B cell (primary cell): Measurements from ENCODE around the gene ARFIP2. TPM values are rescaled to one million over a fixed set of nuclear protein-coding genes. Genes with fewer than 3 reads are reported as not detected.
A peak's percentile ranks its signal among the peaks of the same experiment; 100 is the strongest.

ENCODE experiments used
- ATAC-seq: fragments of 200-7000 bp; cut with Tn5 transposase; one replicate; pipeline ENCODE4 v1.10.0; 2021; ENCODE audit warnings: low read depth, mild to moderate bottlenecking, moderate number of reproducible peaks, moderate library complexity
- CTCF ChIA-PET: fragments of 350-600 bp; sonication (Branson Sonifier 250); formaldehyde crosslinking; loops from one replicate; lab custom pipeline; 2021; ENCODE audit warnings: antibody characterized with exemption, inconsistent platforms; lab: Charles Lee
- POLR2A ChIA-PET: fragments of 350-600 bp; sonication (Branson Sonifier 250); formaldehyde crosslinking; loops from one replicate; lab custom pipeline; 2021; ENCODE audit warnings: antibody characterized with exemption; lab: Charles Lee
- DNase-seq: peaks from one replicate; pipeline ENCODE4 v3.0.0; 2013
- H2AFZ ChIP-seq: 2 replicates; pipeline ENCODE4 v1.6.1; 2012; ENCODE audit warnings: mild to moderate bottlenecking, low read depth, low read length; ENCODE audit not compliant: insufficient read depth, poor library complexity, severe bottlenecking
- H3K27ac ChIP-seq, 2 donors: 1 replicate in 1 of 2; 2 replicates in 1 of 2; pipeline ENCODE4 v1.5.1; 2012 to 2013; ENCODE audit warnings: low read length in 2 of 2, mild to moderate bottlenecking in 2 of 2, moderate library complexity in 1 of 2
- H3K27me3 ChIP-seq, 4 experiments: fragments of 200-600 bp in 1 of 4; sonication (generic) in 1 of 4; replicated peaks in 1 of 4; 1 replicate in 2 of 4; 2 replicates in 2 of 4; pipeline versions ENCODE4 v1.6.1 to v1.7.0; 2013 to 2016; ENCODE audit warnings: low read length in 3 of 4, mild to moderate bottlenecking in 2 of 4, mixed read lengths in 1 of 4, moderate library complexity in 1 of 4; ENCODE audit not compliant: insufficient read depth in 4 of 4, control insufficient read depth in 3 of 4; ENCODE audit errors: control extremely low read depth in 1 of 4
- H3K36me3 ChIP-seq, 2 experiments: replicated peaks in 1 of 2; 1 replicate in 1 of 2; 2 replicates in 1 of 2; pipeline versions ENCODE4 v1.6.1 to v1.7.1; 2013; ENCODE audit warnings: low read length in 1 of 2; ENCODE audit not compliant: insufficient read depth in 2 of 2, control insufficient read depth in 1 of 2; ENCODE audit errors: control extremely low read depth in 1 of 2, extremely low read depth in 1 of 2
- H3K4me1 ChIP-seq, 2 donors: fragments of 200-600 bp in 1 of 2; sonication (generic) in 1 of 2; 1 replicate in 1 of 2; 2 replicates in 1 of 2; pipeline versions ENCODE4 v1.5.1 to v1.6.1; 2013 to 2017; ENCODE audit warnings: low read length in 2 of 2; ENCODE audit not compliant: control insufficient read depth in 2 of 2, insufficient read depth in 2 of 2
- H3K4me2 ChIP-seq: replicated peaks from 2 replicates; pipeline ENCODE3; 2012; ENCODE audit warnings: mild to moderate bottlenecking, low read depth, low read length; ENCODE audit not compliant: poor library complexity, severe bottlenecking
- H3K4me3 ChIP-seq, 5 experiments: fragments of 200-600 bp in 1 of 5; sonication (generic) in 1 of 5; 1 replicate in 3 of 5; 2 replicates in 2 of 5; pipeline versions ENCODE4 v1.5.1 to v1.7.0; 2011 to 2016; ENCODE audit warnings: low read length in 4 of 5, mild to moderate bottlenecking in 4 of 5, low read depth in 2 of 5, control low read depth in 1 of 5, moderate library complexity in 1 of 5; ENCODE audit not compliant: insufficient read depth in 1 of 5; ENCODE audit errors: control extremely low read depth in 1 of 5, extremely low read depth in 1 of 5
- H3K79me2 ChIP-seq: fragments of 200-600 bp; sonication (generic); one replicate; pipeline ENCODE4 v1.6.0; 2016; ENCODE audit warnings: low read length; ENCODE audit not compliant: control insufficient read depth, insufficient read depth
- H3K9ac ChIP-seq: fragments of 200-600 bp; sonication (generic); 2 replicates; pipeline ENCODE4 v1.6.1; 2017; ENCODE audit warnings: mild to moderate bottlenecking, low read length, moderate library complexity
- H3K9me3 ChIP-seq, 3 donors: one replicate each; pipeline versions ENCODE4 v1.6.1 to v1.7.1; 2013; ENCODE audit warnings: low read length in 2 of 3; ENCODE audit not compliant: control insufficient read depth in 2 of 3, insufficient read depth in 1 of 3; ENCODE audit errors: control extremely low read depth in 1 of 3
- H4K20me1 ChIP-seq: 2 replicates; pipeline ENCODE4 v1.6.0; 2012; ENCODE audit warnings: mild to moderate bottlenecking, low read length; ENCODE audit not compliant: insufficient read depth, control insufficient read depth, poor library complexity, severe bottlenecking
- H3K27ac Mint-ChIP-seq: one replicate; pipeline ENCODE4 v1.8.0; 2021; ENCODE audit warnings: mixed read lengths
- H3K27me3 Mint-ChIP-seq: one replicate; pipeline ENCODE4 v1.8.0; 2021; ENCODE audit warnings: mixed read lengths
- H3K4me1 Mint-ChIP-seq: one replicate; pipeline ENCODE4 v1.8.0; 2021; ENCODE audit warnings: mixed read lengths
- H3K4me3 Mint-ChIP-seq: one replicate; pipeline ENCODE4 v1.8.0; 2021; ENCODE audit warnings: mixed read lengths
- H3K9me3 Mint-ChIP-seq: one replicate; pipeline ENCODE4 v1.8.0; 2022; ENCODE audit warnings: mixed read lengths; ENCODE audit not compliant: insufficient read depth
- EZH2 ChIP-seq: IDR thresholded peaks from 2 replicates; pipeline ENCODE4 v1.6.1; 2012; ENCODE audit warnings: borderline replicate concordance, low read depth, mild to moderate bottlenecking, moderate library complexity, low read length; ENCODE audit not compliant: insufficient read depth, poor library complexity, severe bottlenecking
- WGBS: methylation state at CpG from one replicate; pipeline ENCODE4 v1.1.5; 2013; ENCODE audit warnings: missing lambda C conversion rate; ENCODE audit not compliant: insufficient coverage; 5-methylcytosine and 5-hydroxymethylcytosine counted together
- intact Hi-C: fragments of 100-400 bp; cut with micrococcal nuclease; formaldehyde crosslinking; loops from one replicate; pipeline ENCODE4 v1.10.0; 2022
- polyA plus RNA-seq: library from polyadenylated mRNA; depleted of rRNA; stranded (reverse); fragments of >200 nt; gene quantifications from 2 replicates; pipeline ENCODE4 v1.2.3, GENCODE V29; 2012
- total RNA-seq, 2 donors: library from RNA; stranded (reverse); fragments of 120-200 nt in 1 of 2; gene quantifications; 1 replicate in 1 of 2; 2 replicates in 1 of 2; pipeline versions ENCODE4 v1.2.3 to v1.2.4, GENCODE V29; 2013 to 2022
- TF ChIP-seq, protein P1 (sequence below): fragments of 200-600 bp; IDR thresholded peaks from one replicate; pipeline ENCODE4 v1.8.0; 2022; ENCODE audit warnings: antibody characterized with exemption, mild to moderate bottlenecking

The ARFIP2 gene
- total and polyA plus RNA-seq, 2 donors (not counting 1 experiment from before 2014, with no cell fraction given), result 47.5 to 54.5 TPM

DNA sequence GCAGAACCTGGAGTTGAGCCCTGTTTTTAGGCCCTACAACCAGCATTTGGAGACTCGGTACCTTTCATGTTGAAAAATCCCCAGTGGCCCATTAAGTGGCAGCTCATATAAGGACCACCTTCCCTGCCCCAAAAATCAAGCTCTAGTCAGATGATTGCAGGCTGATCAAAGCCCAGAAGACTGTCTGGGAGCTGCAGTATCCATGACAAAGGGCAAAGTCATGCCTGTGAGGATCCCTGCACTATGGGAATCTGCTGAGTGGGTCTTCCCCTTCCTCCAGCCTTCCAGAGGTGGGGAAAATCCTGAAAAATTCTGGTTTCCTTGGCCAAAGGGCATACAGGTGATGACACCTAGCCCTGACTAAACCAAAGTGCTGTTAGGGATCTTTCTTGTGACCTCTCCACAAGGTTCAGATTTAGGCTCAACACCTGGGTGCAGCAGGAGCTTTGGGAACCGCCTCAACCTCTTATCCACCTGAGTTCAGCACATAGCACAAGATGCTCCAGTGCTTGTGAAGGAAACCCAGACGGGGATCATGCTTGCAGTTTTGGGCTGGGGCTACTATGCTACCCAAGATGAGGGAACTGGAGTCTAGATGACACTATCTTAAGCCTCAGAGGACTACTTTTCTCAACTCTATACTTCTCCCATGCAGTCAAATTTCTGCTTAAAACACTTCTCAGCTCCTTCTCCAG is 6.2 kb downstream of the ARFIP2 start:
- peak overlapping the region; percentile 81 for H3K27ac Mint-ChIP-seq
- H3K27ac ChIP-seq, result peak overlapping the region; percentile 20 to 76
- intact Hi-C loops, result no loop called here

More for the DNA sequence above, 6.2 kb downstream of the ARFIP2 start:
- DNase-seq (peak; percentile 32), ATAC-seq (no peak)
- Mint-ChIP-seq H3K9me3 (no peaks in the 10 kb centered on the region), H3K4me3 (peak overlapping the region; percentile 82), H3K4me1 (peaks cover 27% of the 10 kb centered on the region), H3K27me3 (no peaks in the 10 kb centered on the region)
- Histone ChIP-seq H3K4me1 (peaks cover 8 to 17% of the 10 kb centered on the region in 2 donors), H3K27me3 (peaks cover 0 to 5% (median 0%) of the 10 kb centered on the region in 4 experiments), H3K9ac (no peak overlapping the region), H3K9me3 (no peaks in the 10 kb centered on the region), H3K4me3 (no peak overlapping the region), H2AFZ (no peak overlapping the region), H4K20me1 (no peaks in the 10 kb centered on the region), H3K79me2 (peaks cover 4% of the 10 kb centered on the region), H3K4me2 (no peak overlapping the region), H3K36me3 (peaks cover 0 to 17% of the 10 kb centered on the region in 2 experiments)
- CTCF ChIA-PET, result interaction anchor here (1.2 to 2.8 kb wide), 4 partner anchors 10 to 96 kb away, joined by 3 to 9 read pairs (median 5); no protein-coding TSS in a partner anchor
- no peak for TF ChIP-seq EZH2
- TF ChIP-seq, protein P1, sequence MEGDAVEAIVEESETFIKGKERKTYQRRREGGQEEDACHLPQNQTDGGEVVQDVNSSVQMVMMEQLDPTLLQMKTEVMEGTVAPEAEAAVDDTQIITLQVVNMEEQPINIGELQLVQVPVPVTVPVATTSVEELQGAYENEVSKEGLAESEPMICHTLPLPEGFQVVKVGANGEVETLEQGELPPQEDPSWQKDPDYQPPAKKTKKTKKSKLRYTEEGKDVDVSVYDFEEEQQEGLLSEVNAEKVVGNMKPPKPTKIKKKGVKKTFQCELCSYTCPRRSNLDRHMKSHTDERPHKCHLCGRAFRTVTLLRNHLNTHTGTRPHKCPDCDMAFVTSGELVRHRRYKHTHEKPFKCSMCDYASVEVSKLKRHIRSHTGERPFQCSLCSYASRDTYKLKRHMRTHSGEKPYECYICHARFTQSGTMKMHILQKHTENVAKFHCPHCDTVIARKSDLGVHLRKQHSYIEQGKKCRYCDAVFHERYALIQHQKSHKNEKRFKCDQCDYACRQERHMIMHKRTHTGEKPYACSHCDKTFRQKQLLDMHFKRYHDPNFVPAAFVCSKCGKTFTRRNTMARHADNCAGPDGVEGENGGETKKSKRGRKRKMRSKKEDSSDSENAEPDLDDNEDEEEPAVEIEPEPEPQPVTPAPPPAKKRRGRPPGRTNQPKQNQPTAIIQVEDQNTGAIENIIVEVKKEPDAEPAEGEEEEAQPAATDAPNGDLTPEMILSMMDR, result no peak
- POLR2A ChIA-PET, result interaction anchor here (1.4 kb wide), 1 partner anchor 85 kb away, joined by 4 read pairs; the partner anchor contains the start of gene SMPD1
- WGBS, result 76% methylated on average over 3 of the region's 3 CpGs
